ENCODE measurements around the gene ATCAY.

ATCAY gene

DNA sequence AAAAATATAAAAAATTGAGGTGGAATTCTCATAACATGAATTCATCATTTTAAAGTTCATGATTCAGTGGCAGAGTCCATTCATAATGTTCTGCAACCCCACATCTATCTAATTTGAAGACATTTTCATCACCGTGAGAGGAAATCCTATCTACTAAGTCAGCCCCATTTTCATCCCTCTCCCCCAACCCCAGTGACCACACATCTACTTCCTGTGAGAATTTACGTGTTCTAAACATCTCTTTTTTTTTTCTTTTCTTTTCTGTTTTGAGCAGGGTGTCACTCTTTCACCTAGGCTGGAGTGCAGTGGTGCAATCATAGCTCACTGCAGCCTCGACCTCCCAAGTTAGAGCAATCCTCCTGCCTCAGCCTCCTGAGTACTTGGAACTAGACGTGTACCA lies 17.5 kb downstream of the ATCAY start:
- H3K4me3 ChIP-seq (ENCODE audit: low read depth, low read length), result no peak overlapping the region
- in situ Hi-C loops (cut with HindIII; ENCODE audit: low sequenced_read_pairs), result no loop called here
- TF ChIP-seq CTCF (IDR thresholded peaks at IDR 0.05; ENCODE audit: low read depth, low read length, missing control alignments), result no peak
- no peak for DNase-seq (ENCODE audit: low read depth)

GRCh38 chr19:3898426-3898825 lies 17.9 kb downstream of the ATCAY start:
- TF ChIP-seq CTCF (IDR thresholded peaks at IDR 0.05; ENCODE audit: low read depth, low read length, missing control alignments), result no peak
- in situ Hi-C loops (cut with HindIII; ENCODE audit: low sequenced_read_pairs), result no loop called here
- DNase-seq (ENCODE audit: low read depth), result no peak
- H3K4me3 ChIP-seq (ENCODE audit: low read depth, low read length), result no peak overlapping the region

DNA sequence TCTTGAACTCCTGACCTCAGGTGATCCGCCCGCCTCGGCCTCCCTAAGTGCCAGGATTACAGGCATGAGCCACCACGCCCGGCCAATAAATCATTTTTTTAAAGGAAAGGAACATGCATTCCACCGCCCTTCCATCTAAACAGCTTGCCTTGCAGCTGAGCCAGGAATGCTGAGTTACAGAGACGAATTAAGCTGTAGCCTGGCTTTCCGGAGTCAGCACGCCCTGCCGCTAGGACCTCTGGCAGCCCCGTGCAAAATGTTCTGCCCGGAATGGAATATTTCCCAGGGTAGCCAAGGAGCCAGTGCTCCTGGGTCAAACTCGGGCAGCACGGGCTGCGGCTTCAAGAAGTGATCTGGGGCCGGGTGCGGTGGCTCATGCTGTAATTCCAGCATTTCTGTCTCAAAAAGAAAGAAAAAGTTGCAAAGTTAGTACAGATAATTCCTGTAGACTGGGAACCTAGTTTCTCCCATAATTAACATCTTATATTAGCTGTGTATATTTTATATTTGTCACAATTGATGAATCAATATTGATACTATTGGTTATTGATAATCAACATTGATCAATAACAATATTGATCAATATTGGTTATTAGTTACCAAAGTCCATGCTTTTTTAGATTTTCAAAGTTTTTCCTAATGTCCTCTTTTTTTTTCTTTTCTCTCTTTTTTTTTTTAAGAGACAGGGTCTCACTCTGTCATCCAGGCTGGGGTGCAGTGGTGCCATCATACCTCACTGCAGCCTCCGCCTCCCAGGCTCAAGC lies 19.2 kb downstream of the ATCAY start:
- no peak for TF ChIP-seq CTCF (IDR thresholded peaks at IDR 0.05; ENCODE audit: low read depth, low read length, missing control alignments)
- no peak for DNase-seq (ENCODE audit: low read depth)
- no peak overlapping the region for H3K4me3 ChIP-seq (ENCODE audit: low read depth, low read length)
- in situ Hi-C loops (cut with HindIII; ENCODE audit: low sequenced_read_pairs), result no loop called here

DNA sequence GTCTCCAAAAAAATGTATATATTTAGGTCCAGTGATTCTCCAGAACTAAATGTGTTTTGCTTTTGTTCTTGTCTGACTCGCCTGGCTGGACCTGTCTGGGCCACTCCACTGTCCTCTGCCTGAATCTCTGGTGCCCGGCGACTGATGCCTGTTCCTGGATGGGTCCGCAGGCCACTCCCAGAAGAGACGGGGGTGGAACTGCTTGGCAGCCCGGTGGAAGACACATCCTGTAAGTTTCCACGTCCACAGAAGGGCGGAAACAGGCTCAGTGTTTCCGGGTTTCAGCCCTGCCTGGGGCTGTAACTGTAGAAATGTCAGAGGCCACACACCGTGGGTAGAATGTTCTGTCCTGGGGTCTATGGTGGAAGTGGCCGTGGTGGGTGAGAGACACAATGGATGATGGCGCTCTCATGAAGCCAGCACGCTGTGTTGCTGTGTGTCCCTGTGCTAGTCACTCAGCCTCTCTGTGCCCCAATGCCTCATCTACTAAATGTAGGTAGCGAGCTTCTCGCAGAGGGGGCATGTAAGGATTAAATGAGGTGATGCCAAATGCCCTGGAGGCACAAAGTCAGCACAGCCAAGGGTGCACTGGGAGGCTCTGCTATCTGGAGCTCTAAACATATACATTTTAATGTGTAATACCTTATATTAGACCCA lies 22.0 kb downstream of the ATCAY start:
- DNase-seq (ENCODE audit: low read depth), result no peak
- no peak overlapping the region for H3K4me3 ChIP-seq (ENCODE audit: low read depth, low read length)
- in situ Hi-C loops (cut with HindIII; ENCODE audit: low sequenced_read_pairs), result no loop called here
- no peak for TF ChIP-seq CTCF (IDR thresholded peaks at IDR 0.05; ENCODE audit: low read depth, low read length, missing control alignments)

GRCh38 chr19:3904233-3904632 lies 23.7 kb downstream of the ATCAY start:
- in situ Hi-C loops (cut with HindIII; ENCODE audit: low sequenced_read_pairs), result no loop called here
- no peak for DNase-seq (ENCODE audit: low read depth)
- TF ChIP-seq CTCF (IDR thresholded peaks at IDR 0.05; ENCODE audit: low read depth, low read length, missing control alignments), result no peak
- no peak overlapping the region for H3K4me3 ChIP-seq (ENCODE audit: low read depth, low read length)

DNA sequence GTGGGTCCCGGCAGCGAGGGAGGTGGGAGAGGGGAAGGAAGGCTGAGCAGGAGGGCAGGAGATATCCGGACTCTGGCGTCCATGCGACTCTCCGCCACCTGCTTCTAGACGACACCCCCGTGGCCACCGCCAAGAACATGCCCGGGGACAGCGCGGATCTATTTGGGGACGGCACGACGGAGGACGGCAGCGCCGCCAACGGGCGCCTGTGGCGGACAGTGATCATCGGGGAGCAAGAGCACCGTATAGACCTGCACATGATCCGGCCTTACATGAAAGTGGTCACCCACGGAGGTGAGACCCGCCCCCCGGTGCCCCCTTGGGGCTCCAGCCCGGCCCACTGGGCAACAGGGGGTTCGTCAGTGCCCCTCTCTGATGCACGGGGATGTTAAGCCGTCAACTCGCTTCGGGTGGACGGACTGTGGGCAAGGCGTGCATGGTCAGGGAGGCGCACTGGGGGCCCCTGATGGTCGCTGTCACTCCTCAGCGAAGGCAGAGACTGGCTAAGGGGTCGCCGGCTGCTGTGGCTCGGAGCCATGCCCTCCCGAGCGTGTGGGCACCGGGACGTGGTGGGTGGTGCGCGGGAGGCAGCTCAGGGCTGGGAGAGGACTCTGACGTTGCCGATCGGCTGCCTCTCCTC lies 27.3 kb downstream of the ATCAY start:
- no peak for DNase-seq (ENCODE audit: low read depth)
- H3K4me3 ChIP-seq (ENCODE audit: low read depth, low read length), result no peak overlapping the region
- in situ Hi-C loops (cut with HindIII; ENCODE audit: low sequenced_read_pairs), result no loop called here
- no peak for TF ChIP-seq CTCF (IDR thresholded peaks at IDR 0.05; ENCODE audit: low read depth, low read length, missing control alignments)

All from astrocyte of the cerebellum (primary cell).